NCI-H2196 treated with DMSO at 0.1 percent for 48 hours (cell line): Measurements from ENCODE around the gene SMARCA1.
A peak's percentile ranks its signal among the peaks of the same experiment; 100 is the strongest.

Experiments
- DNase-seq: peaks from one replicate; lab custom pipeline; 2025; ENCODE audit not compliant: unreplicated experiment; lab: John Stamatoyannopoulos, UW

SMARCA1 gene

GRCh38 chrX:129461801-129462456 is 61.4 kb downstream of the SMARCA1 start:
- DNase-seq, result no peak

DNA sequence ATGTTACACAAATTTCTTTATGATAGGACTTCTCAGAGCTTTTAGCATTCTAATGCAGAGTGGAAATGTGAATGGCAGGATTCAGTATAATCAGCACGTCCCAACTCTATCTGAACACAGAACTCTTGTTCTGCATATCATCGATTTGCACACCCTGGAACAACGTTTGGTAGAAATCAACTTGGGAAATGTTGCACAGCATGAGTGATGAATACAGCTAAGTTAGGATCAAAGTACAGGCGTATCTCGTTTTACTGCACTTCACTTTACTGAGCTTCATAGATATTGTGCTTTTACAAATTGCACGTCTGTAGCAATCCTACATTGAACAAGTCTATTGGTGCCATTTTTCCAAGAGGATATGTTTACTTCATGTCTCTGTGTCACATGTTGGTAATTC is 70.8 kb downstream of the SMARCA1 start:
- no peak for DNase-seq

- DNase-seq, result no peak
These were observed 73.2 kb downstream of the SMARCA1 start for GRCh38 chrX:129450123-129450522.

DNA sequence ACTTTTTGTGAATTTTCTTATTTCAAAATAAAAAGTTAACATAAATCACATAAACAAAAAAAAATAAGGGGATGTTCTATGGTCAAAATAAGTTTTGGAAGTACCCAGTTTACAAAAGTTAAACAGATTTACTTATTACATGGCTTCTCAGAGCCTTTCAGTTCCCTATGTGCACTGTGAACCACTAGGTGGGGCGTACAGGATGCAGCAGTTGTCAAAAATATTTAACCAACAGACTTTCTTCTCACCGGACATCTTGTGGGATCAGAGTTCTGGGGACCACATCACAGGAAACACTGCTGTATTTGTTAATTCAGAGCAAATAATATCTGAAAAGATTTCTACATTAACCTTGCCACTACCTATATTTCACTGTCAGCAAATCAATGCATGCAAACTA is 74.1 kb downstream of the SMARCA1 start:
- DNase-seq, result no peak

DNA sequence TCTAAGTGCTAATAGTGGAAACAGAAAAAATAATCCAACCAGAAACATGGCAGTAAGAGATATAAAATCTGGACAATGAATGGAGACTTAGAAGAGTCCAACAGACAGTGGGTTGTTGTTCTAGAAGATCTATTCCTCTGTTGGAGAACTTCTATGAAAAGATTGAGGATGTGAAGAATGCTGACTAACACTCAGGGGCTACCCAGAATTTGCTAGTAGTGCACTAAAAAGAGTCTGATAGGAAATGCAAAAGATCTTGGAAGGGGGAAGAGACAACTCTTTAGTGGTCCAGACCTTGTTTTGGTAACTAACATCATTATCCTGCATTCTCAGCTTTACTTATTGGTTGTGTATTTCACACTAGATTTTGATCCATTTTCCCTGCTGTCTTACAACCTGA is 77.9 kb downstream of the SMARCA1 start:
- no peak for DNase-seq

DNA sequence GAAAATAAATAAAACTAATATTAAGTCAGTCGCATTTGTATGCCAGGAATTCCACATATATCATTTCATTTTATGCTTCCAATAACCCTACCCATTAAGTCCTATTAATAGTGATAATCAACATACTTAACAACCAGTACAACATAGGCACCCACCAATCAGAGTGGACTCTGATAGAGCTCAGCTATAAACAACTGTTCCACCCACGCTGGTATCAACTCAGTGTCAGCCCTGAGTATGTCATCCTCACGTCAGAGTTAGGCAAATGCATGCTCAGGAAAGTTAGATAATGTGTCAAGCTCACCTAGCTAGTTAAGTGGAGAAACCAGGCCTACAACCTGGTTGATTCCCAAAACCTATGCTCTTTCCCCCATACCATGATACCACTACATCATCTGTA is 89.3 kb downstream of the SMARCA1 start:
- no peak for DNase-seq

DNA sequence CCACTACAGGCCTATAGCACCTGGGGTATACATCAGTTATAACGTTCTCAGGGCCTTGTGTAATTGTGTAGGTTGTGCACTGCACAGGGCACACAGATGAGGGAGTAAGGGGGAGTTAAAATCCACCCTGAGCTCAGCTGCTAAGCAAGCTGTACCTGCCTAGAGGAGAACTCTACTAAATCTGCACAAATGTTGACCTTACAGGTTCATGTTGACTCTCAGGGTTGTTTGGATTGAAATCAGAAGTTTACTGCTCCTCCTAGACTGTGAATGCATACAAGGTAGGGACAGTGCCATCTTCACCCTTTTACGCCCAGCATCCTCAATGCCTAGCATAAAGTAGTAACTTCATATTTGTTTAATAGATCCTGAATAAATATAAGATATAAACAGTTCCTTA is 89.8 kb downstream of the SMARCA1 start:
- no peak for DNase-seq

GRCh38 chrX:129427267-129427666 is 96.0 kb downstream of the SMARCA1 start:
- peak; percentile 0 for DNase-seq

GRCh38 chrX:129423191-129423590 is 100.1 kb downstream of the SMARCA1 start:
- no peak for DNase-seq

DNA sequence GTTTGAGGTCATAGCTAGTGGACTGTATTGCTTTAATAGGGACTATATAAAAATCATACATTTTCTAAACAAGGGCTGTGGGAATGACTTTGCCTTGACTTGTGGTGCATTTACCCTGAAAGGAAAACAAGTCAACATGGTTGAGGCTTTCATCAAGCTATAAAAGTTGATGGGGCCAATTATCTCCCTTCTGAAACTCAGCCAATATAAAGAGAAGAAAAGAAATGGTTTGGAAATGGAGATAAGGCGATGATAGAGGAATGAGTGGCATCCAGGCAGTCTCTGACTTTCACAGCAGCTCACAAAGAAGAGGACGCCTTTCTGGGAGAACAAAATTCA is 118.7 kb downstream of the SMARCA1 start:
- DNase-seq, result no peak

GRCh38 chrX:129403974-129404669 is 119.2 kb downstream of the SMARCA1 start:
- no peak for DNase-seq
